K562 (cell line): ENCODE measurements around the gene GGCT. TPM values are rescaled to one million over a fixed set of nuclear protein-coding genes. Genes with fewer than 3 reads are reported as not detected.
A peak's percentile ranks its signal among the peaks of the same experiment; 100 is the strongest.

Source experiments
- ARNT ChIP-seq, 2 experiments: fragments of 450-650 bp; IDR thresholded peaks; 2 replicates each; pipeline ENCODE4 v1.6.1; 2016; ENCODE audit warnings: mild to moderate bottlenecking in 1 of 2
- BRD9 ChIP-seq: fragments of 450-650 bp; IDR thresholded peaks from 2 replicates; pipeline ENCODE4 v1.6.1; 2018; ENCODE audit warnings: low read depth; ENCODE audit not compliant: partially characterized antibody
- HDGF ChIP-seq: fragments of 450-650 bp; IDR thresholded peaks from 2 replicates; pipeline ENCODE4 v1.6.1; 2016
- KAT2B ChIP-seq: IDR thresholded peaks from one replicate; pipeline ENCODE4 v1.6.1; 2012; ENCODE audit warnings: low read depth, mild to moderate bottlenecking, control low read depth, inconsistent platforms, low read length, moderate library complexity
- ZNF239 ChIP-seq: fragments of 250-450 bp; sonication (Bioruptor Pico); IDR thresholded peaks from 2 replicates; pipeline ENCODE4 v1.4.0; 2020; ENCODE audit warnings: mild to moderate bottlenecking
- polyA plus RNA-seq, 8 experiments: library from polyadenylated mRNA; depleted of rRNA in 4 of 8; stranded (reverse) in 5 of 8; unstranded in 3 of 8; fragments of >200 nt; fragmentation: Nextera tagmentation in 2 of 8; fragmentation: Illumina TruSeq in 1 of 8; extraction: Ambion mirVana in 2 of 8; extraction: Trizol in 1 of 8; gene quantifications; 2 replicates each; pipeline versions ENCODE4 v1.2.1 to v1.2.3, GENCODE V29; 2011 to 2014; ENCODE audit warnings: inconsistent platforms in 1 of 8, missing spikeins in 1 of 8
- total RNA-seq, 7 experiments: library from RNA; depleted of rRNA in 6 of 7; stranded (reverse); fragments of >200 nt in 6 of 7; fragmentation: Illumina TruSeq in 2 of 7; extraction: Trizol in 2 of 7; gene quantifications; 2 replicates each; pipeline versions ENCODE4 v1.2.1 to v1.2.3, GENCODE V29; 2011 to 2021; ENCODE audit warnings: low replicate concordance in 1 of 7
- TF ChIP-seq, protein P1 (sequence below): fragments of 250-450 bp; sonication (Bioruptor Pico); IDR thresholded peaks from 2 replicates; pipeline ENCODE4 v1.4.0; 2020; ENCODE audit warnings: mild to moderate bottlenecking, moderate library complexity, borderline replicate concordance
- TF ChIP-seq, protein P2 (sequence below), 3 experiments: fragments of 200-800 bp in 1 of 3; sonication (Bioruptor generic) in 1 of 3; sonication (generic) in 1 of 3; formaldehyde crosslinking in 1 of 3; IDR thresholded peaks; 2 replicates each; pipeline versions ENCODE4 v1.6.1 to v1.8.0; 2016 to 2022; ENCODE audit warnings: mild to moderate bottlenecking in 2 of 3, missing compliant biosample characterization in 2 of 3, missing genetic modification characterization in 2 of 3, missing genetic modification reagents in 1 of 3
- TF ChIP-seq, protein P3 (sequence below): fragments of 450-650 bp; IDR thresholded peaks from 2 replicates; pipeline ENCODE4 v1.6.1; 2016; ENCODE audit warnings: mild to moderate bottlenecking, moderate library complexity
- TF ChIP-seq, protein P4 (sequence below): sonication (generic); formaldehyde crosslinking; IDR thresholded peaks from 2 replicates; pipeline ENCODE4 v1.8.1; 2022; ENCODE audit warnings: missing genetic modification reagents

GGCT gene
- total and polyA plus RNA-seq, 9 of the 15 experiments (the other 6 are each of a cell fraction or from before 2014, with no cell fraction given): 79.0 to 349 (median 136) TPM

DNA sequence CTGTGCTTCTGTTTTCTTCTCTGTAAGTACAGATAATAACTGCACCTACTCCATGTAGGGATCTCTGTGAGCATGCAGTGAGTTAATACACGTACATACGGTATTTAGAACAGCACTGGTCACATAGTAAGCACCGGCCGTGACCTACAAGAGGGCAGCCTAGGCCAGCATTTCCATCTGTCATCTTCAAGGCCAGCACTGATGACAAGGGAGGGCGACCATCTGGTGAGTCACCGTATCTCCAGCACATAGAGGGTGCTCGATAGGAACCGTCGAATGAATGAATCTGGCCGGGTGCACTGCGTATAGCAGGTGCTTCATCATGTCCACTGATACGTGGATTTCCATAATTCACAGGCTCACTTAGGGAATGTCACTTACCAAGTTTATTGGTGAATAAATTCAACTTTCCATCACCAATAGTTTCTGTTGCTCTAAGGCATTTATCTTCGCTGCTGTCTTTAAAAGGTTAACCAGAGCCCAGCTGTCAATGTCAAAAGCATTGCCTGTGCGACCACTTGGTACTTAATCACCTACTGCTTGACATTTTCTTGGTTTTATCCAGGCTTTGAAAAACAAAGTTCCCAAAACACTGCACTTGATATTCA lies 34.4 kb downstream of the GGCT start (continued):
- TF ChIP-seq, protein P1, sequence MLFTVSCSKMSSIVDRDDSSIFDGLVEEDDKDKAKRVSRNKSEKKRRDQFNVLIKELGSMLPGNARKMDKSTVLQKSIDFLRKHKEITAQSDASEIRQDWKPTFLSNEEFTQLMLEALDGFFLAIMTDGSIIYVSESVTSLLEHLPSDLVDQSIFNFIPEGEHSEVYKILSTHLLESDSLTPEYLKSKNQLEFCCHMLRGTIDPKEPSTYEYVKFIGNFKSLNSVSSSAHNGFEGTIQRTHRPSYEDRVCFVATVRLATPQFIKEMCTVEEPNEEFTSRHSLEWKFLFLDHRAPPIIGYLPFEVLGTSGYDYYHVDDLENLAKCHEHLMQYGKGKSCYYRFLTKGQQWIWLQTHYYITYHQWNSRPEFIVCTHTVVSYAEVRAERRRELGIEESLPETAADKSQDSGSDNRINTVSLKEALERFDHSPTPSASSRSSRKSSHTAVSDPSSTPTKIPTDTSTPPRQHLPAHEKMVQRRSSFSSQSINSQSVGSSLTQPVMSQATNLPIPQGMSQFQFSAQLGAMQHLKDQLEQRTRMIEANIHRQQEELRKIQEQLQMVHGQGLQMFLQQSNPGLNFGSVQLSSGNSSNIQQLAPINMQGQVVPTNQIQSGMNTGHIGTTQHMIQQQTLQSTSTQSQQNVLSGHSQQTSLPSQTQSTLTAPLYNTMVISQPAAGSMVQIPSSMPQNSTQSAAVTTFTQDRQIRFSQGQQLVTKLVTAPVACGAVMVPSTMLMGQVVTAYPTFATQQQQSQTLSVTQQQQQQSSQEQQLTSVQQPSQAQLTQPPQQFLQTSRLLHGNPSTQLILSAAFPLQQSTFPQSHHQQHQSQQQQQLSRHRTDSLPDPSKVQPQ (CRISPR knock-in tag): no peak
- TF ChIP-seq BRD9: no peak
- TF ChIP-seq KAT2B: no peak
- no peak for TF ChIP-seq HDGF
- TF ChIP-seq, protein P2, sequence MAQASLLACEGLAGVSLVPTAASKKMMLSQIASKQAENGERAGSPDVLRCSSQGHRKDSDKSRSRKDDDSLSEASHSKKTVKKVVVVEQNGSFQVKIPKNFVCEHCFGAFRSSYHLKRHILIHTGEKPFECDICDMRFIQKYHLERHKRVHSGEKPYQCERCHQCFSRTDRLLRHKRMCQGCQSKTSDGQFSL (CRISPR knock-in tag; IDR thresholded peaks at IDR 0.05): no peak
- TF ChIP-seq, protein P2 (tag; IDR thresholded peaks at IDR 0.05): no peak
- TF ChIP-seq ARNT (IDR thresholded peaks at IDR 0.05): peak in 1 of 2 experiments; percentile 65; a peak in 1 of 4 replicates
- TF ChIP-seq, protein P3, sequence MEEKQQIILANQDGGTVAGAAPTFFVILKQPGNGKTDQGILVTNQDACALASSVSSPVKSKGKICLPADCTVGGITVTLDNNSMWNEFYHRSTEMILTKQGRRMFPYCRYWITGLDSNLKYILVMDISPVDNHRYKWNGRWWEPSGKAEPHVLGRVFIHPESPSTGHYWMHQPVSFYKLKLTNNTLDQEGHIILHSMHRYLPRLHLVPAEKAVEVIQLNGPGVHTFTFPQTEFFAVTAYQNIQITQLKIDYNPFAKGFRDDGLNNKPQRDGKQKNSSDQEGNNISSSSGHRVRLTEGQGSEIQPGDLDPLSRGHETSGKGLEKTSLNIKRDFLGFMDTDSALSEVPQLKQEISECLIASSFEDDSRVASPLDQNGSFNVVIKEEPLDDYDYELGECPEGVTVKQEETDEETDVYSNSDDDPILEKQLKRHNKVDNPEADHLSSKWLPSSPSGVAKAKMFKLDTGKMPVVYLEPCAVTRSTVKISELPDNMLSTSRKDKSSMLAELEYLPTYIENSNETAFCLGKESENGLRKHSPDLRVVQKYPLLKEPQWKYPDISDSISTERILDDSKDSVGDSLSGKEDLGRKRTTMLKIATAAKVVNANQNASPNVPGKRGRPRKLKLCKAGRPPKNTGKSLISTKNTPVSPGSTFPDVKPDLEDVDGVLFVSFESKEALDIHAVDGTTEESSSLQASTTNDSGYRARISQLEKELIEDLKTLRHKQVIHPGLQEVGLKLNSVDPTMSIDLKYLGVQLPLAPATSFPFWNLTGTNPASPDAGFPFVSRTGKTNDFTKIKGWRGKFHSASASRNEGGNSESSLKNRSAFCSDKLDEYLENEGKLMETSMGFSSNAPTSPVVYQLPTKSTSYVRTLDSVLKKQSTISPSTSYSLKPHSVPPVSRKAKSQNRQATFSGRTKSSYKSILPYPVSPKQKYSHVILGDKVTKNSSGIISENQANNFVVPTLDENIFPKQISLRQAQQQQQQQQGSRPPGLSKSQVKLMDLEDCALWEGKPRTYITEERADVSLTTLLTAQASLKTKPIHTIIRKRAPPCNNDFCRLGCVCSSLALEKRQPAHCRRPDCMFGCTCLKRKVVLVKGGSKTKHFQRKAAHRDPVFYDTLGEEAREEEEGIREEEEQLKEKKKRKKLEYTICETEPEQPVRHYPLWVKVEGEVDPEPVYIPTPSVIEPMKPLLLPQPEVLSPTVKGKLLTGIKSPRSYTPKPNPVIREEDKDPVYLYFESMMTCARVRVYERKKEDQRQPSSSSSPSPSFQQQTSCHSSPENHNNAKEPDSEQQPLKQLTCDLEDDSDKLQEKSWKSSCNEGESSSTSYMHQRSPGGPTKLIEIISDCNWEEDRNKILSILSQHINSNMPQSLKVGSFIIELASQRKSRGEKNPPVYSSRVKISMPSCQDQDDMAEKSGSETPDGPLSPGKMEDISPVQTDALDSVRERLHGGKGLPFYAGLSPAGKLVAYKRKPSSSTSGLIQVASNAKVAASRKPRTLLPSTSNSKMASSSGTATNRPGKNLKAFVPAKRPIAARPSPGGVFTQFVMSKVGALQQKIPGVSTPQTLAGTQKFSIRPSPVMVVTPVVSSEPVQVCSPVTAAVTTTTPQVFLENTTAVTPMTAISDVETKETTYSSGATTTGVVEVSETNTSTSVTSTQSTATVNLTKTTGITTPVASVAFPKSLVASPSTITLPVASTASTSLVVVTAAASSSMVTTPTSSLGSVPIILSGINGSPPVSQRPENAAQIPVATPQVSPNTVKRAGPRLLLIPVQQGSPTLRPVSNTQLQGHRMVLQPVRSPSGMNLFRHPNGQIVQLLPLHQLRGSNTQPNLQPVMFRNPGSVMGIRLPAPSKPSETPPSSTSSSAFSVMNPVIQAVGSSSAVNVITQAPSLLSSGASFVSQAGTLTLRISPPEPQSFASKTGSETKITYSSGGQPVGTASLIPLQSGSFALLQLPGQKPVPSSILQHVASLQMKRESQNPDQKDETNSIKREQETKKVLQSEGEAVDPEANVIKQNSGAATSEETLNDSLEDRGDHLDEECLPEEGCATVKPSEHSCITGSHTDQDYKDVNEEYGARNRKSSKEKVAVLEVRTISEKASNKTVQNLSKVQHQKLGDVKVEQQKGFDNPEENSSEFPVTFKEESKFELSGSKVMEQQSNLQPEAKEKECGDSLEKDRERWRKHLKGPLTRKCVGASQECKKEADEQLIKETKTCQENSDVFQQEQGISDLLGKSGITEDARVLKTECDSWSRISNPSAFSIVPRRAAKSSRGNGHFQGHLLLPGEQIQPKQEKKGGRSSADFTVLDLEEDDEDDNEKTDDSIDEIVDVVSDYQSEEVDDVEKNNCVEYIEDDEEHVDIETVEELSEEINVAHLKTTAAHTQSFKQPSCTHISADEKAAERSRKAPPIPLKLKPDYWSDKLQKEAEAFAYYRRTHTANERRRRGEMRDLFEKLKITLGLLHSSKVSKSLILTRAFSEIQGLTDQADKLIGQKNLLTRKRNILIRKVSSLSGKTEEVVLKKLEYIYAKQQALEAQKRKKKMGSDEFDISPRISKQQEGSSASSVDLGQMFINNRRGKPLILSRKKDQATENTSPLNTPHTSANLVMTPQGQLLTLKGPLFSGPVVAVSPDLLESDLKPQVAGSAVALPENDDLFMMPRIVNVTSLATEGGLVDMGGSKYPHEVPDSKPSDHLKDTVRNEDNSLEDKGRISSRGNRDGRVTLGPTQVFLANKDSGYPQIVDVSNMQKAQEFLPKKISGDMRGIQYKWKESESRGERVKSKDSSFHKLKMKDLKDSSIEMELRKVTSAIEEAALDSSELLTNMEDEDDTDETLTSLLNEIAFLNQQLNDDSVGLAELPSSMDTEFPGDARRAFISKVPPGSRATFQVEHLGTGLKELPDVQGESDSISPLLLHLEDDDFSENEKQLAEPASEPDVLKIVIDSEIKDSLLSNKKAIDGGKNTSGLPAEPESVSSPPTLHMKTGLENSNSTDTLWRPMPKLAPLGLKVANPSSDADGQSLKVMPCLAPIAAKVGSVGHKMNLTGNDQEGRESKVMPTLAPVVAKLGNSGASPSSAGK: peak; percentile 15; the same call in 1 of the 2 replicates
- no peak for TF ChIP-seq ZNF239 (CRISPR knock-in tag)
- TF ChIP-seq, protein P4, sequence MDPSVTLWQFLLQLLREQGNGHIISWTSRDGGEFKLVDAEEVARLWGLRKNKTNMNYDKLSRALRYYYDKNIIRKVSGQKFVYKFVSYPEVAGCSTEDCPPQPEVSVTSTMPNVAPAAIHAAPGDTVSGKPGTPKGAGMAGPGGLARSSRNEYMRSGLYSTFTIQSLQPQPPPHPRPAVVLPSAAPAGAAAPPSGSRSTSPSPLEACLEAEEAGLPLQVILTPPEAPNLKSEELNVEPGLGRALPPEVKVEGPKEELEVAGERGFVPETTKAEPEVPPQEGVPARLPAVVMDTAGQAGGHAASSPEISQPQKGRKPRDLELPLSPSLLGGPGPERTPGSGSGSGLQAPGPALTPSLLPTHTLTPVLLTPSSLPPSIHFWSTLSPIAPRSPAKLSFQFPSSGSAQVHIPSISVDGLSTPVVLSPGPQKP (CRISPR knock-in tag): no peak
